ENCODE results near the gene NR5A1.

- no peak for TF ChIP-seq CTCF (IDR thresholded peaks at IDR 0.05 in 2 of 3, conservative IDR thresholded peaks at IDR 0.05 in 1 of 3; ENCODE audit: control insufficient read depth in 2 of 3, extremely low read depth in 1 of 3, insufficient read depth in 1 of 3, low read depth in 3 of 3, low read length in 3 of 3)
- TF ChIP-seq PAX8 (IDR thresholded peaks at IDR 0.05) = no peak
- TF ChIP-seq USF2 (IDR thresholded peaks at IDR 0.05; ENCODE audit: borderline replicate concordance, low read depth, low read length) = no peak
- no peak for TF ChIP-seq NFYB (IDR thresholded peaks at IDR 0.05; ENCODE audit: insufficient read depth, low read depth, low read length)
- no peak for TF ChIP-seq YY1 (IDR thresholded peaks at IDR 0.05; ENCODE audit: low read depth, low read length)
- TF ChIP-seq SIN3A (IDR thresholded peaks at IDR 0.05; ENCODE audit: low read depth, low read length) = no peak
These were observed 35.4 kb downstream of the NR5A1 start for GRCh38 chr9:124471761-124472160.
